GM12801 (cell line): ENCODE data around the gene ZSWIM5.

ENCODE experiments used
- TF ChIP-seq, protein P1 (sequence below): IDR thresholded peaks from one replicate; pipeline ENCODE4 v1.5.1; 2011; ENCODE audit warnings: control low read depth; ENCODE audit not compliant: insufficient read length; ENCODE audit errors: extremely low read depth

ZSWIM5 gene

DNA sequence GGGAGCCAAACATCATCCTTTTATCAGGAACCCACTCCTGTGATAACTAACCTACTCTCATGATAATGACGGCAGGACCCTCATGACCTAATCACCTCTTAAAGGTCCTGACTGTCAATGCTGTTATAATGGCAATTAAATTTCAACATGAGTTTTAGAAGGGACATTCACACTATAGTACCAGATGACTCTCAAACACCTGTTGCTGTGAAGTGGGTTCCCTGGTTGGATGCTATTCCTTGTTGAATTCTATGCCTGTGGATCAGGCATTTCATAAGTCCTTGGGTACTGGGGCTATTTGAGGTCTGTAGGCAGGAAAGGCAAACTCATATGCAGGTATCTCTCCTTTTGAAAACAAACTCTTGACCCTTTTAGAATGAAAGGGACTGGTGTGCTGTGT, 7.5 kb upstream of the ZSWIM5 start:
- TF ChIP-seq, protein P1, sequence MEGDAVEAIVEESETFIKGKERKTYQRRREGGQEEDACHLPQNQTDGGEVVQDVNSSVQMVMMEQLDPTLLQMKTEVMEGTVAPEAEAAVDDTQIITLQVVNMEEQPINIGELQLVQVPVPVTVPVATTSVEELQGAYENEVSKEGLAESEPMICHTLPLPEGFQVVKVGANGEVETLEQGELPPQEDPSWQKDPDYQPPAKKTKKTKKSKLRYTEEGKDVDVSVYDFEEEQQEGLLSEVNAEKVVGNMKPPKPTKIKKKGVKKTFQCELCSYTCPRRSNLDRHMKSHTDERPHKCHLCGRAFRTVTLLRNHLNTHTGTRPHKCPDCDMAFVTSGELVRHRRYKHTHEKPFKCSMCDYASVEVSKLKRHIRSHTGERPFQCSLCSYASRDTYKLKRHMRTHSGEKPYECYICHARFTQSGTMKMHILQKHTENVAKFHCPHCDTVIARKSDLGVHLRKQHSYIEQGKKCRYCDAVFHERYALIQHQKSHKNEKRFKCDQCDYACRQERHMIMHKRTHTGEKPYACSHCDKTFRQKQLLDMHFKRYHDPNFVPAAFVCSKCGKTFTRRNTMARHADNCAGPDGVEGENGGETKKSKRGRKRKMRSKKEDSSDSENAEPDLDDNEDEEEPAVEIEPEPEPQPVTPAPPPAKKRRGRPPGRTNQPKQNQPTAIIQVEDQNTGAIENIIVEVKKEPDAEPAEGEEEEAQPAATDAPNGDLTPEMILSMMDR, result no peak

DNA sequence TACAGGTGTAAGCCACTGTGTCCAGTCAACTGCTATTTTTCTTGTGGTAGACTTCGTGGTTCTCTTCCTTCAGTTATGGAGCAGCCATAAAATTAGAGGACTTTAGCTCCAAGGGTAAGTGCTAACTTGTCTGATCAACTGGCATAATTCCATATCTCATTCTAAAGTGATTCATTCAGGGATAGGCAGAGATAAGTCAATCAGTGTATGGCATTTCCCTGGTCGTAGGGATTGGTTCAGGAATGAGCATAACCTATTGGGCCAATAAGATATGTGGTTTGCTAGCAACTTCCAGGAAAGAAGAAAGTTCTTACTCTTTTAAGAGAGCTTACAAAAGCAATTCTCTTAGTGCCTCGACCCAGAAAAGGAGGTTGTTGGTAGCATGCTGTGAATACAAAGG, 4.7 kb upstream of the ZSWIM5 start:
- TF ChIP-seq, protein P1, result no peak

DNA sequence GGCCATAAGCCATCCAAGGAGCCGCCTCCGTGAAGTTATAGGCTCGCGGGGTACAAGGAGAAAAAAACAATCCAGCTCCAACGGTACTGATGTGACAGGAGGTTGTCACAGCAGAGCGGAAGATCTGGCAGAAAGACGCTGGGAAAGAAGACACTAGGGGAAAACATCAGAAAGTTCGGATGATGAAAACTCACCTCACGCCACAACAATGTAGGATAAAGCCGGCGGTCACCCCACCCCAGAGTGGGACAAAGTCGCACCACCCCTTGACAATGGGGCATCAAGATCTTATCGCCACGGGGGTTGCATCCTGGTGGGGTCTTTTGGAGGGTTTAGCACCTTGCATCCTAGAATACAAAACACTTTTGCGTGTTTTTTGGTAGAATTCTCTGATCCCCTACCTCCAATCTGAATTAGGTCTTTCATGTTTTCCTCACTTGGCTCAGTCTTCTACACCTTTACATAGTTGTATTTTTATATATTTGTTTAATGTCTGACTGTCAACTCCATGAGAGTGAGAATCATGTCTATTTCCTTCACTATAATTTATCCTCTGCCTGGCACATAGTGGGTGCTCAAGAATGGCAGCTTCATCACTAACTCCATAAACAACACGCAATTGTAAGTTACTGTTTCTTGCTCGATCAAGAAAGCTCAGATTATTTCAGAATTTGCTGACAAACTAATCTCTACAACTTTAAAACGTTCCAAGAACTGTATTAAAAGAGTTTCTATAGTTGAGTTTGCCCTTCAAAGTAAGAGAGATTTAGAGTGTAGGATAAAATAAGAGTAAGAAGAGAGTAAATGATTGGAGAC, 611 bp upstream of the ZSWIM5 start:
- TF ChIP-seq, protein P1, result no peak

DNA sequence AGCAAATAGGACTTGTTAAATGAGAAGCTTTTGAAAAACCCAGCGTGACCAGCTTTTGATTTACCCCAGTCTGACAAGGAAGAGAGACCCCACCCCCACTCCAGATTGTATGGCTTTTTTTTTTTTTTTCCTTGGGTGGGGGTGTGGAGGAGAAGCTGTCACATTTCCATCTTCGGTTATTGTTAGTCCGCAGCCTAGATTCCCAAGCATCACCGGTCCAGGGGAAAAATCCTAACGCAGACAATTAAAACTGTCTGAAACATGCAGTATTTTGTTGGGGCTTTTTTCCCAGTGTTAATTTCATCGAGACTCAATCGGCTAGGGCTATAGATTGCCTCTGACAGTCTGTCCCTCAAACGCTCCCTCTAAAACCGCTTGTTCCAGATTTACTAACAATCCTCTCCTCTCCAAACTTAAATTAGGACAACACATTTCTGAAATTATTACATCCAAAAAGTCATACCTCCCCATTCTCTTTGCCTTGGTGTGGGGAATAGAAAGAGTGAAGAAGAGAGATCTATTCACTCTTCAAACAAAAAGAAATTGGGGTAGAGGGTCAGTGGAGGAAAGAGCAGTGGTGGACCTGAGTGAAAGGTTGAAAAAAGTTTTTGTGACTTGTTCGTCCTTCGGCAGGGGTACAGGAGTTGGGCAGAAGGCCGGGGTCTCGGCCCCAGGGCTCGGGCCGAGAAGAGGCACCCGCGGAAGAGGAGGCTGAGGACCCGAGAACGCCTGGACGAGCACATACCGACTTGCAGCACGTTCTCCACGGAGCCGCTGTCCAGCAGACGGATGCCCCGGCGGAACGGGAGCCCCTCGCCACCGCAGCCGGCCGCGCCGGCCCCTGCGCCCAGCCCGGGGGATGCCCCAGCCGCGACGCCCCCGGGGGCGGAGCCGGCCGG, 1.1 kb downstream of the ZSWIM5 start:
- TF ChIP-seq, protein P1, result no peak

- TF ChIP-seq, protein P1, result no peak
These were observed 5.4 kb downstream of the ZSWIM5 start for GRCh38 chr1:45200906-45201500.

DNA sequence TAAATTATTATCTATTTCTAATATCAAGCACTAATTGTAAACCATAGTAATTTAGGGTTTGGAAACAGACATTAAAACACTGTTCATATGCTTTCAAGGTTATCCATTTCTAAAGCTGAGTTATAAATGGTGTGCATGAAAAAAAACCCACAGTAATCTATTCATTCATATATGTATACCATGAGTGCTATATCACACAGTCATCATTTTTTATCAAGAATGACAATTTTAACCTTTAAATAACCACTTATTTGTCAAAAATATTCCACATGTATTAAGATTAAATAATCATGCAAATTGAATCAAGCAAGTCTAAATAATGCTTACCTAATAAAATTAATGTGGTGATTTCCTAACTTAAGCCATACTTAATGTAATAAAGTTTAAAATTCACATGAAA, 6.0 kb downstream of the ZSWIM5 start:
- TF ChIP-seq, protein P1, result no peak

- TF ChIP-seq, protein P1, result no peak
These were observed 8.2 kb downstream of the ZSWIM5 start for GRCh38 chr1:45198185-45198584.
